HG03565 (cell line): Measurements from ENCODE around the gene TCF15.
"Not testable (repeated sequence)": the region's sequence is repeated elsewhere in the genome, so short reads cannot be mapped to it uniquely, and the experiment has no call there.

Source experiments
- ATAC-seq: cut with Tn5 transposase; IDR thresholded peaks from one replicate; pipeline ENCODE4 v1.9.1; 2021; ENCODE audit warnings: mild to moderate bottlenecking, moderate library complexity; ENCODE audit not compliant: unreplicated experiment

TCF15 gene

GRCh38 chr20:642398-643174 lies 32.5 kb upstream of the TCF15 start:
- no peak for ATAC-seq

- not testable (repeated sequence) for ATAC-seq
Measured at GRCh38 chr20:642013-642397, 31.9 kb upstream of the TCF15 start.

- no peak for ATAC-seq
Measured at GRCh38 chr20:641516-641875, 31.4 kb upstream of the TCF15 start.

- ATAC-seq, result no peak
Measured at GRCh38 chr20:640674-641515, 30.8 kb upstream of the TCF15 start.

- no peak for ATAC-seq
Measured at GRCh38 chr20:638579-638978, 28.5 kb upstream of the TCF15 start.

- ATAC-seq, result no peak
Measured at GRCh38 chr20:637559-637958, 27.4 kb upstream of the TCF15 start.

- no peak for ATAC-seq
Measured at GRCh38 chr20:635893-636338, 25.8 kb upstream of the TCF15 start.

- ATAC-seq, result no peak
Measured at GRCh38 chr20:635028-635892, 25.2 kb upstream of the TCF15 start.

- no peak for ATAC-seq
Measured at GRCh38 chr20:634148-634925, 24.2 kb upstream of the TCF15 start.

- no peak for ATAC-seq
Measured at GRCh38 chr20:631101-631500, 21.0 kb upstream of the TCF15 start.

GRCh38 chr20:626579-626978 lies 16.5 kb upstream of the TCF15 start:
- ATAC-seq, result no peak

- ATAC-seq, result no peak
Measured at GRCh38 chr20:625360-625932, 15.3 kb upstream of the TCF15 start.

GRCh38 chr20:623704-624103 lies 13.6 kb upstream of the TCF15 start:
- no peak for ATAC-seq

- ATAC-seq, result no peak
Measured at GRCh38 chr20:623021-623420, 12.9 kb upstream of the TCF15 start.

GRCh38 chr20:622161-622560 lies 12.1 kb upstream of the TCF15 start:
- no peak for ATAC-seq

GRCh38 chr20:621125-621756 lies 11.1 kb upstream of the TCF15 start:
- ATAC-seq, result no peak

- no peak for ATAC-seq
Measured at GRCh38 chr20:620246-620645, 10.1 kb upstream of the TCF15 start.

- no peak for ATAC-seq
Measured at GRCh38 chr20:618980-619379, 8.9 kb upstream of the TCF15 start.

- ATAC-seq, result no peak
Measured at GRCh38 chr20:617934-618690, 8.0 kb upstream of the TCF15 start.
